OCI-LY1 (cell line): ENCODE measurements around the gene XYLB.

Experiments
- H2AFZ ChIP-seq: fragments of 200-600 bp; sonication (generic), shearing (Covaris generic); 2 replicates; pipeline ENCODE4 v1.6.0; 2014; ENCODE audit warnings: antibody characterized with exemption, mild to moderate bottlenecking, low read length
- H3F3A ChIP-seq: fragments of 200-600 bp; sonication (generic), shearing (Covaris generic); 2 replicates; pipeline ENCODE4 v1.6.0; 2014; ENCODE audit warnings: mild to moderate bottlenecking, antibody characterized with exemption, low read length, moderate library complexity; ENCODE audit not compliant: insufficient read depth
- H3K27ac ChIP-seq: fragments of 200-600 bp; sonication (generic); 2 replicates; pipeline ENCODE4 v1.5.1; 2014; ENCODE audit warnings: low read length, mixed run types, mild to moderate bottlenecking, low read depth; ENCODE audit not compliant: poor library complexity, severe bottlenecking
- H3K27me3 ChIP-seq: fragments of 200-600 bp; sonication (generic); 2 replicates; pipeline ENCODE4 v1.6.0; 2014; ENCODE audit warnings: antibody characterized with exemption, mild to moderate bottlenecking, low read length, moderate library complexity; ENCODE audit not compliant: insufficient read depth
- H3K36me3 ChIP-seq: fragments of 200-600 bp; sonication (generic); 2 replicates; pipeline ENCODE4 v1.6.1; 2014; ENCODE audit warnings: mild to moderate bottlenecking, antibody characterized with exemption, low read length, moderate library complexity, mixed read lengths; ENCODE audit not compliant: insufficient read depth
- H3K4me1 ChIP-seq: fragments of 200-600 bp; sonication (generic); 2 replicates; pipeline ENCODE4 v1.5.1; 2014; ENCODE audit warnings: mild to moderate bottlenecking, low read length, moderate library complexity; ENCODE audit not compliant: insufficient read depth, severe bottlenecking
- H3K4me2 ChIP-seq: fragments of 200-600 bp; sonication (generic), shearing (Covaris generic); 2 replicates; pipeline ENCODE4 v1.6.1; 2014; ENCODE audit warnings: low read length
- H3K4me3 ChIP-seq: fragments of 200-600 bp; sonication (generic); 2 replicates; pipeline ENCODE4 v1.5.1; 2014; ENCODE audit warnings: low read length, low read depth, mild to moderate bottlenecking, mixed read lengths; ENCODE audit not compliant: poor library complexity, severe bottlenecking
- H3K79me2 ChIP-seq: fragments of 200-600 bp; shearing (Covaris generic); 2 replicates; pipeline ENCODE4 v1.6.1; 2016; ENCODE audit warnings: mixed run types, low read length, mixed read lengths; ENCODE audit not compliant: insufficient read depth
- H3K9ac ChIP-seq: fragments of 200-600 bp; sonication (generic), shearing (Covaris generic); 2 replicates; pipeline ENCODE4 v1.6.1; 2014; ENCODE audit warnings: mild to moderate bottlenecking, low read length, mixed read lengths
- H3K9me2 ChIP-seq: fragments of 200-600 bp; sonication (generic), shearing (Covaris generic); 2 replicates; pipeline ENCODE4 v1.6.1; 2014; ENCODE audit warnings: low read depth, mild to moderate bottlenecking, low read length, mixed read lengths
- H3K9me3 ChIP-seq: fragments of 200-600 bp; shearing (Covaris generic); 2 replicates; pipeline ENCODE4 v1.6.1; 2014; ENCODE audit warnings: low read length, mixed read lengths
- H4K20me1 ChIP-seq: fragments of 200-600 bp; sonication (generic), shearing (Covaris generic); 2 replicates; pipeline ENCODE4 v1.6.0; 2016; ENCODE audit warnings: mild to moderate bottlenecking, low read length; ENCODE audit not compliant: insufficient read depth
- CTCF ChIP-seq: fragments of 200-600 bp; sonication (generic), shearing (Covaris generic); IDR thresholded peaks from 2 replicates; pipeline ENCODE4 v1.5.1; 2017; ENCODE audit warnings: mild to moderate bottlenecking, antibody characterized with exemption, low read length, moderate library complexity, mixed read lengths
- EZH2 ChIP-seq: fragments of 200-600 bp; sonication (generic), shearing (Covaris generic); IDR thresholded peaks from 2 replicates; pipeline ENCODE4 v1.8.0; 2017; ENCODE audit warnings: borderline replicate concordance, mixed run types, mild to moderate bottlenecking, antibody characterized with exemption, low read length, moderate library complexity, mixed read lengths

The XYLB gene

DNA sequence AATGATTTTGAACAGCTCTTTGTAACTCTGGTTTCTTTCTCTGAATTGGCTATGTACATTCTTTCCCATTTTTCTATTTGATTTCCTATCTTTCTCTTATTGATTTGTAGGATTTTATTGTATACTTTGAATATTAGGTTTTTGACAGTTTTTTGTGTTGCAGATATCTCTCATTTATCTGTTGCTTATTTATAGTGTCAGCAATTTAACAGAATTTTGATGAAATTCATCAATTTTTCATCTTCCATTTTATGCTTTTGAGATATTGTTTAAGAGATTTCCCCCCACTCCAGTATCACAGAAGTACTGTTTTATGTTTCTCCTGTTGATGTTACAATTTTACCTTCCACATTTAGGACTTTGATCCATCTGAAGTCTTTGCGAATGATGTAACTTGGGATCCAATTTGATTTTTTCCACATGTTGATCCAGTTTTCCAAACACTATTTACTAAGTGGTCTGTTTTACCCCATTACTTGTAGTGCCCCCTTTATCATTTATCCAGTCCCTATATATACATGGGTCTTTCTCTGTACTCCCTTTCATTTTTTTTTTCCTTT lies 46.1 kb downstream of the XYLB start:
- Histone ChIP-seq H3K9ac (no peak overlapping the region), H3F3A (no peaks in the 10 kb centered on the region), H2AFZ (no peak overlapping the region), H3K4me1 (no peaks in the 10 kb centered on the region), H3K4me2 (no peak overlapping the region), H3K9me3 (no peaks in the 10 kb centered on the region), H3K27ac (no peak overlapping the region), H4K20me1 (no peaks in the 10 kb centered on the region), H3K79me2 (no peaks in the 10 kb centered on the region), H3K4me3 (no peak overlapping the region), H3K9me2 (no peaks in the 10 kb centered on the region), H3K36me3 (peaks cover 31% of the 10 kb centered on the region; the same call in 1 of the 2 replicates), H3K27me3 (no peaks in the 10 kb centered on the region)
- TF ChIP-seq EZH2: no peak
- TF ChIP-seq CTCF: no peak

GRCh38 chr3:38396239-38396638 lies 49.7 kb downstream of the XYLB start:
- Histone ChIP-seq H3K79me2 (no peaks in the 10 kb centered on the region), H3K27me3 (no peaks in the 10 kb centered on the region), H3K9me2 (no peaks in the 10 kb centered on the region), H3K36me3 (peaks cover 38% of the 10 kb centered on the region), H3F3A (no peaks in the 10 kb centered on the region), H3K9ac (no peak overlapping the region), H4K20me1 (no peaks in the 10 kb centered on the region), H3K27ac (no peak overlapping the region), H3K4me2 (no peak overlapping the region), H3K4me1 (no peaks in the 10 kb centered on the region), H2AFZ (no peak overlapping the region), H3K4me3 (no peak overlapping the region), H3K9me3 (no peaks in the 10 kb centered on the region)
- TF ChIP-seq EZH2 (no peak), CTCF (no peak)

DNA sequence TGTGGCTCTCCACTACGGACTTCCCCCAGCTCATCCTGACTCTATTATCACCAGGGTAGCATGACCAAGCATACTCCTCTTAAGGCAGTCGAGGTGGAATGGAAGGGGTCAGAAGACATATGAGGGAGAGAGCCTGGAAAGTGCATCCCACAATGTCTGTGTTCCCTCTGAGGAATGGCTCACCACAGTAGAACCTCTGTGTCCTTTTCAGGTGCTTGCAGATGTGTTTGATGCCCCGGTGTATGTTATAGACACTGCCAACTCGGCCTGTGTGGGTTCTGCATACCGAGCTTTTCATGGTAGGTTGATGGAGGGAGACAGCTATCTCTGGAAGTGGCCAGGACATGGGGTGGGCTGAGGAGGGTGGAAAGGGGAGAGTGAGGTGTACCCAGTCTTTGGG lies 50.3 kb downstream of the XYLB start:
- H3K27ac ChIP-seq: no peak overlapping the region
- H3K9ac ChIP-seq: no peak overlapping the region
- H3K4me1 ChIP-seq: no peaks in the 10 kb centered on the region
- no peak overlapping the region for H3K4me3 ChIP-seq
- no peaks in the 10 kb centered on the region for H4K20me1 ChIP-seq
- H3K9me2 ChIP-seq: no peaks in the 10 kb centered on the region
- H3F3A ChIP-seq: no peaks in the 10 kb centered on the region
- H3K9me3 ChIP-seq: no peaks in the 10 kb centered on the region
- TF ChIP-seq CTCF (no peak), EZH2 (no peak)
- H3K79me2 ChIP-seq: no peaks in the 10 kb centered on the region
- H2AFZ ChIP-seq: no peak overlapping the region
- H3K36me3 ChIP-seq: peaks cover 44% of the 10 kb centered on the region
- H3K4me2 ChIP-seq: no peak overlapping the region
- H3K27me3 ChIP-seq: no peaks in the 10 kb centered on the region
